ENCODE data around the gene PDE4A.

DNA sequence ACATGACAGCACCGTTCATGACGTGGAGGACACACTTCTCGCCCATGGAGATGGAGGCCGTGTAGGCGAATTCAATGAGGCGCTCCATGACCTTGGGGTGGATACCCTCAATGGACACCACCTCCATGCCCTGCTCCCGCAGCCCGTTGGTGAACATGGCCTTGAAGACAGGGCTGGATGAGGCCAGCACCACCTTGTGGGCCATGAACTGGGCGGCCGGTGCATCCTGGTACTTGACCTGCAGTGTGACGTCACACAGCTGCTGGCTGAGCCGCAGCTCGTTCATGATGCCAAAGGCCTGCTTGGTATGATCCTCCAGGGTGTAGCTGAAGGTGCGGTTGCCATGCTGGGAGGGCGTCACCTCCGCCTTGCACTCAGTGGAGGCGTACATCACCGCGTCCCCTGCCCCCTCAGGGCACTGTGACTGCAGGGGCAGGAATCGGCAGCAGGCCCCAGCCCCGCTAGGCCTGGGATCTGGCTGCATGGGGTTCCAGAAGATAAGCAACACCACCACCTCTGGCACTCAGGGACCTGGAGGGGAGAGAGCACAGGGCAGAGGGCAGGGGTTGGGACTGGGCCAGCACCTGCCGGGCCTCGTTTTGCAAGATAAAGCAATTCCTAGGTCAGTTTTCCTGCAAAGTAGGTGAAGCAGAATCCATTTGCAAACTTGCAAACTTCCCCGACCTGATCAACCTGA lies 79.4 kb downstream of the PDE4A start:
- TF ChIP-seq MXI1 (IDR thresholded peaks at IDR 0.05; ENCODE audit: low read depth, low read length): no peak
- TF ChIP-seq CTCF (IDR thresholded peaks at IDR 0.05 in 2 of 3, conservative IDR thresholded peaks at IDR 0.05 in 1 of 3; ENCODE audit: control insufficient read depth in 2 of 3, extremely low read depth in 1 of 3, insufficient read depth in 1 of 3, low read depth in 3 of 3, low read length in 3 of 3): no peak
- no peak for TF ChIP-seq ZBED1 (IDR thresholded peaks at IDR 0.05; ENCODE audit: borderline replicate concordance)
- TF ChIP-seq POLR2A (IDR thresholded peaks at IDR 0.05; ENCODE audit: low read depth, low read length): no peak
- no peak for TF ChIP-seq BMI1 (IDR thresholded peaks at IDR 0.05; ENCODE audit: borderline replicate concordance)
- no peak for TF ChIP-seq TAF1 (IDR thresholded peaks at IDR 0.05; ENCODE audit: borderline replicate concordance, low read depth, low read length)
- no peak for TF ChIP-seq HCFC1 (IDR thresholded peaks at IDR 0.05; ENCODE audit: low read length)
- no peak for TF ChIP-seq LARP7 (IDR thresholded peaks at IDR 0.05)
- no peak for TF ChIP-seq ESRRA (IDR thresholded peaks at IDR 0.05; ENCODE audit: low read length)
- TF ChIP-seq, protein P1, sequence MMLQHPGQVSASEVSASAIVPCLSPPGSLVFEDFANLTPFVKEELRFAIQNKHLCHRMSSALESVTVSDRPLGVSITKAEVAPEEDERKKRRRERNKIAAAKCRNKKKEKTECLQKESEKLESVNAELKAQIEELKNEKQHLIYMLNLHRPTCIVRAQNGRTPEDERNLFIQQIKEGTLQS (IDR thresholded peaks at IDR 0.05; ENCODE audit: borderline replicate concordance, extremely low read depth, low read depth, low read length): no peak
- TF ChIP-seq, protein P2, sequence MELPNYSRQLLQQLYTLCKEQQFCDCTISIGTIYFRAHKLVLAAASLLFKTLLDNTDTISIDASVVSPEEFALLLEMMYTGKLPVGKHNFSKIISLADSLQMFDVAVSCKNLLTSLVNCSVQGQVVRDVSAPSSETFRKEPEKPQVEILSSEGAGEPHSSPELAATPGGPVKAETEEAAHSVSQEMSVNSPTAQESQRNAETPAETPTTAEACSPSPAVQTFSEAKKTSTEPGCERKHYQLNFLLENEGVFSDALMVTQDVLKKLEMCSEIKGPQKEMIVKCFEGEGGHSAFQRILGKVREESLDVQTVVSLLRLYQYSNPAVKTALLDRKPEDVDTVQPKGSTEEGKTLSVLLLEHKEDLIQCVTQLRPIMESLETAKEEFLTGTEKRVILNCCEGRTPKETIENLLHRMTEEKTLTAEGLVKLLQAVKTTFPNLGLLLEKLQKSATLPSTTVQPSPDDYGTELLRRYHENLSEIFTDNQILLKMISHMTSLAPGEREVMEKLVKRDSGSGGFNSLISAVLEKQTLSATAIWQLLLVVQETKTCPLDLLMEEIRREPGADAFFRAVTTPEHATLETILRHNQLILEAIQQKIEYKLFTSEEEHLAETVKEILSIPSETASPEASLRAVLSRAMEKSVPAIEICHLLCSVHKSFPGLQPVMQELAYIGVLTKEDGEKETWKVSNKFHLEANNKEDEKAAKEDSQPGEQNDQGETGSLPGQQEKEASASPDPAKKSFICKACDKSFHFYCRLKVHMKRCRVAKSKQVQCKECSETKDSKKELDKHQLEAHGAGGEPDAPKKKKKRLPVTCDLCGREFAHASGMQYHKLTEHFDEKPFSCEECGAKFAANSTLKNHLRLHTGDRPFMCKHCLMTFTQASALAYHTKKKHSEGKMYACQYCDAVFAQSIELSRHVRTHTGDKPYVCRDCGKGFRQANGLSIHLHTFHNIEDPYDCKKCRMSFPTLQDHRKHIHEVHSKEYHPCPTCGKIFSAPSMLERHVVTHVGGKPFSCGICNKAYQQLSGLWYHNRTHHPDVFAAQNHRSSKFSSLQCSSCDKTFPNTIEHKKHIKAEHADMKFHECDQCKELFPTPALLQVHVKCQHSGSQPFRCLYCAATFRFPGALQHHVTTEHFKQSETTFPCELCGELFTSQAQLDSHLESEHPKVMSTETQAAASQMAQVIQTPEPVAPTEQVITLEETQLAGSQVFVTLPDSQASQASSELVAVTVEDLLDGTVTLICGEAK (IDR thresholded peaks at IDR 0.05; ENCODE audit: borderline replicate concordance): no peak
- TF ChIP-seq POLR2AphosphoS5 (IDR thresholded peaks at IDR 0.05; ENCODE audit: low read length): no peak
- TF ChIP-seq POLR2AphosphoS2 (IDR thresholded peaks at IDR 0.05; ENCODE audit: low read depth, low read length): no peak
- no peak for TF ChIP-seq CREB1 (IDR thresholded peaks at IDR 0.05; ENCODE audit: low read depth)

All from GM12878 (cell line).